ENCODE data around the gene CFLAR. TPM values are rescaled to one million over a fixed set of nuclear protein-coding genes. Genes with fewer than 3 reads are reported as not detected.
A peak's percentile ranks its signal among the peaks of the same experiment; 100 is the strongest.
"Not testable (repeated sequence)": the region's sequence is repeated elsewhere in the genome, so short reads cannot be mapped to it uniquely, and the experiment has no call there.

Gene CFLAR
- total and polyA plus RNA-seq, 2 experiments from 2014 or later, result 5.1 to 13.5 TPM

DNA sequence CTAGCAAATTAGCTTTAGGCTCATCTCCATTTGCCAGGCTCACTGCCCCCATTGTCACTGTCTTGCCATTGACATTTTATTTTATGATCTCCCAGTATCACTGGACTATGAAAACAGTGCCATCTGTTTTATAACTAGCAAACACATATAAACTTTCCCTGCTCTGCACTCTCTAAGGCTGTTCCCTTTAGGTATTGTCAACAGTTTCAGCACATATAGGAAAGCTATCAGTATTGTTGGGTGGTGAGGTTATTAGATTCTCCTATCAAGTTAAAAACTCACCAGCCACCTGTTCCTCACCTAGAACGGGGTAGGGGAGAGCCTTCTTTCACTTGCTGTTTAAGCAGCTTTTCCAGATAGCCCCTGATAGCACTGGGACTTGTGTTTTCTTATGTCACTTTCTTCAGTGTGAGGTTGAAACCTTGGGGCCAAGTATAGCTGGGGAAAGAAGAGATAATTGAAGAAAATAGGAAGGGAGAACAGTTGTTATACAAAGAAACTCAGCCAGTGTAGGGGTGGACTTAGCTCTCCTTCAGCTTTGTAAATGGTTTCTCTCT, 32.5 kb downstream of the CFLAR start:
- Histone ChIP-seq H3K4me3 (no peak overlapping the region), H3K36me3 (no peaks in the 10 kb centered on the region), H3K4me1 (ENCODE audit: low read depth) (peaks cover 9% of the 10 kb centered on the region), H3K9me3 (ENCODE audit: low read depth) (no peaks in the 10 kb centered on the region), H3K27me3 (no peaks in the 10 kb centered on the region), H3K27ac (peak overlapping the region; percentile 35)
- no peak for DNase-seq (ENCODE audit: low read depth in 1 of 2, low spot score in 1 of 2)
- TF ChIP-seq, protein P1, sequence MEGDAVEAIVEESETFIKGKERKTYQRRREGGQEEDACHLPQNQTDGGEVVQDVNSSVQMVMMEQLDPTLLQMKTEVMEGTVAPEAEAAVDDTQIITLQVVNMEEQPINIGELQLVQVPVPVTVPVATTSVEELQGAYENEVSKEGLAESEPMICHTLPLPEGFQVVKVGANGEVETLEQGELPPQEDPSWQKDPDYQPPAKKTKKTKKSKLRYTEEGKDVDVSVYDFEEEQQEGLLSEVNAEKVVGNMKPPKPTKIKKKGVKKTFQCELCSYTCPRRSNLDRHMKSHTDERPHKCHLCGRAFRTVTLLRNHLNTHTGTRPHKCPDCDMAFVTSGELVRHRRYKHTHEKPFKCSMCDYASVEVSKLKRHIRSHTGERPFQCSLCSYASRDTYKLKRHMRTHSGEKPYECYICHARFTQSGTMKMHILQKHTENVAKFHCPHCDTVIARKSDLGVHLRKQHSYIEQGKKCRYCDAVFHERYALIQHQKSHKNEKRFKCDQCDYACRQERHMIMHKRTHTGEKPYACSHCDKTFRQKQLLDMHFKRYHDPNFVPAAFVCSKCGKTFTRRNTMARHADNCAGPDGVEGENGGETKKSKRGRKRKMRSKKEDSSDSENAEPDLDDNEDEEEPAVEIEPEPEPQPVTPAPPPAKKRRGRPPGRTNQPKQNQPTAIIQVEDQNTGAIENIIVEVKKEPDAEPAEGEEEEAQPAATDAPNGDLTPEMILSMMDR (IDR thresholded peaks at IDR 0.05; ENCODE audit: low read depth, low read length), result no peak

GRCh38 chr2:201149064-201149820, 33.3 kb downstream of the CFLAR start:
- no peaks in the 10 kb centered on the region for H3K36me3 ChIP-seq
- H3K27ac ChIP-seq, result peak overlapping the region; percentile 35
- TF ChIP-seq, protein P1 (IDR thresholded peaks at IDR 0.05; ENCODE audit: low read depth, low read length), result no peak
- no peaks in the 10 kb centered on the region for H3K27me3 ChIP-seq
- H3K9me3 ChIP-seq (ENCODE audit: low read depth), result no peaks in the 10 kb centered on the region
- H3K4me1 ChIP-seq (ENCODE audit: low read depth), result peaks cover 9% of the 10 kb centered on the region
- H3K4me3 ChIP-seq, result no peak overlapping the region
- DNase-seq (ENCODE audit: low read depth in 1 of 2, low spot score in 1 of 2), result peak in 1 of 2 donors; percentile 86

DNA sequence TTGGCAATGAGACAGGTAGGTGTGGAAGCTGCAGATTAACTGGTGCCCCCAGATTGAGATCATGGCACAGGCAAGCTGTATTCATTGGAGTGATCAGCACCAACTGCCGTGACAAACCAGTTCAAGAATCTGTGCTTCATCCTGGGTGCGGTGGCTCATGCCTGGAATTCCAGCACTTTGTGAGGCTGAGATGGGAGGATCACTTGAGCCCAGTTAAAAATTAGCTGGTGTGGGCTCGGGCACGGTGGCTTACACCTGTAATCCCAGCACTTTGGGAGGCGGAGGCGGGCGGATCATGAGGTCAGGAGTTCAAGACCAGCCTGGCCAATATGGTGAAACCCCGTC, 33.8 kb downstream of the CFLAR start:
- not testable (repeated sequence) for H3K9me3 ChIP-seq (ENCODE audit: low read depth); H3K27me3 ChIP-seq; H3K4me3 ChIP-seq; H3K27ac ChIP-seq; H3K36me3 ChIP-seq; H3K4me1 ChIP-seq (ENCODE audit: low read depth)
- DNase-seq (ENCODE audit: low read depth in 1 of 2, low spot score in 1 of 2), result peak in 1 of 2 donors; percentile 33

- peaks cover 9% of the 10 kb centered on the region for H3K4me1 ChIP-seq (ENCODE audit: low read depth)
- no peak for DNase-seq (ENCODE audit: low read depth in 1 of 2, low spot score in 1 of 2)
- no peaks in the 10 kb centered on the region for H3K36me3 ChIP-seq
- no peaks in the 10 kb centered on the region for H3K9me3 ChIP-seq (ENCODE audit: low read depth)
- no peak overlapping the region for H3K27ac ChIP-seq
- no peaks in the 10 kb centered on the region for H3K27me3 ChIP-seq
- H3K4me3 ChIP-seq, result no peak overlapping the region
- TF ChIP-seq, protein P1 (IDR thresholded peaks at IDR 0.05; ENCODE audit: low read depth, low read length), result no peak
Measured at GRCh38 chr2:201150454-201151020, 34.6 kb downstream of the CFLAR start.

DNA sequence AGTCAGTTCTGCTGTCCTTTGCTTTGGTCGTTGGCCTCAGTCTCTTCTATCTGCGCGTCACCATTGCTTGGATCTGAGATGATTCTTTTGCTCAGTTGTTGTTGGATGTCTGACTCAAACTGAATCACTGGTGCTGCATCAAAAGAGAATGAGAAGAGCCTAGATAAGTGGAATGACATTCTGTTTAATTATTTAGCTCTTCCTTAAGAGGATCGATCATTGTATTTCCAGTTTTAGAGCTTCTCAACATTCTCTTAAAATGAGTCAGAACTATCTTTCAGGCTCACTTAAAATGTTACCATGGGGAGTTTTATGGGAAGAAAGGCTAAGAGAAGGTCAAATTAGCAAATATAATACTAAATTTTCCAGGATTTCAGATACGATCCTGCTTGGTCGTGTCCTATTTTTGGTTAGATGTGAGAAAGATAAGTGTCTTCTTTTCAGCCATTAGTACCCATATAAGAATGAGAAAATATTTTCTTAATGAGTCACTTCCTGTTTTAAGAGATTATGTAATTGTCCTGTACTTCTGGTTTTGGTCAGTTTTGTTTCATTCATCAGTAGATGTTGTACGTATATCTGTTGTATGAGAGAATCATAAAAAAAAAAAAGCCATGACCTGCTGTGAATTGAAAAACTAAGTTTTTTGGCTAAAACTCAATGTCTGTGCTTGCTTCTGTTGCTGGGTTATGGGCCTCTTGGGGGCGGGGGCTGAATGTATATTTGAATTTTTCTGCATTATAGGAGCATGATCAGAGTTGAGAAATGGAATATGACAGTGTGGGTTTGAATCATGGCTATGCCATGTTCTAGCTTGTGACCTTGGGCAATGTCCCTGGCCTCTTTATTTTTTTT, 35.4 kb downstream of the CFLAR start:
- peak in 1 of 2 donors; percentile 79 for DNase-seq (ENCODE audit: low read depth in 1 of 2, low spot score in 1 of 2)
- no peaks in the 10 kb centered on the region for H3K9me3 ChIP-seq (ENCODE audit: low read depth)
- no peaks in the 10 kb centered on the region for H3K27me3 ChIP-seq
- H3K4me1 ChIP-seq (ENCODE audit: low read depth), result peaks cover 9% of the 10 kb centered on the region
- H3K27ac ChIP-seq, result no peak overlapping the region
- no peak overlapping the region for H3K4me3 ChIP-seq
- H3K36me3 ChIP-seq, result no peaks in the 10 kb centered on the region
- TF ChIP-seq, protein P1 (IDR thresholded peaks at IDR 0.05; ENCODE audit: low read depth, low read length), result no peak
